NK-92 treated with Interleukin-12 subunit alpha and Interleukin-12 subunit beta, amount 100 ng/mL, for 24 hours (cell line): ENCODE measurements around the gene FGF3.
"Not testable (repeated sequence)": the region's sequence is repeated elsewhere in the genome, so short reads cannot be mapped to it uniquely, and the experiment has no call there.

Source experiments
- DNase-seq: peaks from one replicate; lab custom pipeline; 2025; lab: John Stamatoyannopoulos, UW

Gene FGF3

GRCh38 chr11:69765498-69765995 lies 53.7 kb downstream of the FGF3 start:
- no peak for DNase-seq

GRCh38 chr11:69764918-69765317 lies 54.3 kb downstream of the FGF3 start:
- DNase-seq = not testable (repeated sequence)

- no peak for DNase-seq
These were observed 58.9 kb downstream of the FGF3 start for GRCh38 chr11:69760319-69760718.
